ENCODE data around the gene PSME4.
"Not testable (repeated sequence)": the region's sequence is repeated elsewhere in the genome, so short reads cannot be mapped to it uniquely, and the experiment has no call there.

Gene PSME4

DNA sequence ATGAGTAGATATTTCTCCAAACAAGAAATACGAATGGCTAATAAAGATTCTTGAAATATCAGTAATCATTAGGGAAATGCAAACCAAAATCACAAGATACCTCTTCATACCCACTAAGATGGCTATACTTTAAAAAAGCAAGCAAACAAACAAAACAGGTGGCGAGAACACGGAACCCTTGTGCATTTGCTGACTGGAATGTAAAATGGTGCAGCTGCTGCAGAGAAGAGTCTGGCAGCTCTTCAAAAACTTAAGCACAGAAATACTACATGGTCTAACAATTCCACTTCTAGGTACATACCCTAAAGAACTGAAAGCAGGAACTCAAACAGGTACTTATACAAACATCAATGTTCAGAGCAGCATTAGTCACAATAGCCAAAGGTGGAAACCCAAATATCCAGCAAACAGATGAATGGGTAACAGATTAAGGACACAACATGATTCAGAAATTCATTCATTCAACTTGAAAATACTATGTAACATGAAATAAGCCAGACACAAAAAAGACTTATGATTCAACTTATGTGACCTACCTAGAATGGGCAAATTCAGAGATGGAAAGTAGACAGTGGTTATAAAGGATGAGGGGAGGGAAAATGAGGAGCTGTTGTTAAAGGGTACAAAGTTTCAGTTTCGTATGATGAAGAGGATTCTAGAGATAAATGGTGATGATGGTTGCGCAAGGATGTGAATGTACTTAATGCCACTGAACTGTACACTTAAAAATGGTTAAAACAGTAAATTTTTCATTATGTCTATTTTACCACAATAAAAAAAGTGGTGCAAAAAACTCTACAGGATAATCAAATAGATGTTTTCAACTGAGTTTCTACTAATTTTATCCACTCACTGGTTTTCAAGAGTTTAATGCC lies 84.2 kb downstream of the PSME4 start:
- no peak for DNase-seq

GRCh38 chr2:53884883-53885282 lies 85.9 kb downstream of the PSME4 start:
- DNase-seq = no peak

GRCh38 chr2:53881986-53882385 lies 88.8 kb downstream of the PSME4 start:
- DNase-seq = no peak

- DNase-seq = no peak
Observed at GRCh38 chr2:53881360-53881759, 89.4 kb downstream of the PSME4 start.

GRCh38 chr2:53880756-53881155 lies 90.0 kb downstream of the PSME4 start:
- no peak for DNase-seq

- no peak for DNase-seq
Observed at GRCh38 chr2:53877556-53877955, 93.2 kb downstream of the PSME4 start.

GRCh38 chr2:53877112-53877511 lies 93.7 kb downstream of the PSME4 start:
- no peak for DNase-seq

GRCh38 chr2:53874401-53874950 lies 96.3 kb downstream of the PSME4 start:
- DNase-seq = no peak

DNA sequence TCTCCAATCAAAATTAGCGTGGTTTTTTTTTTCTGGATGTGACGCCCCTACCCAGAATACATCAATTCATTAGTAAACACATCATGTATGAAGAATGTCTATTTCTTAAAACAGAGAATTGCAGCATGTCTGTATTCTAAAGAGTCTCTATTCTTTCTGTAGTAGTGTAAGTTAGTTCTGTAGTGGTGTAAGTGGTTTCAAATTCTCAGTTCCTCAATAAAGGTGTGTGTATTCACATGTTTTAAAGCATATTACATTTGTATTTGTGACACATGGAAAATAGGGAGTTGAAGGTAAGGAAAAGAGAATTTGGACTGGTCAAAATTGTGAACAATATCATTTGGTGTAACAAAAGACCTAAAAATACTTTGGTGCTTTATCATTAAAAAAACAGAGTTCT lies 103.0 kb downstream of the PSME4 start:
- no peak for DNase-seq

GRCh38 chr2:53867169-53867568 lies 103.6 kb downstream of the PSME4 start:
- DNase-seq = no peak

- DNase-seq = no peak
Observed at GRCh38 chr2:53865962-53866361, 104.8 kb downstream of the PSME4 start.

- no peak for DNase-seq
Observed at GRCh38 chr2:53865264-53865663, 105.5 kb downstream of the PSME4 start.

- no peak for DNase-seq
Observed at GRCh38 chr2:53863538-53864227, 107.1 kb downstream of the PSME4 start.

DNA sequence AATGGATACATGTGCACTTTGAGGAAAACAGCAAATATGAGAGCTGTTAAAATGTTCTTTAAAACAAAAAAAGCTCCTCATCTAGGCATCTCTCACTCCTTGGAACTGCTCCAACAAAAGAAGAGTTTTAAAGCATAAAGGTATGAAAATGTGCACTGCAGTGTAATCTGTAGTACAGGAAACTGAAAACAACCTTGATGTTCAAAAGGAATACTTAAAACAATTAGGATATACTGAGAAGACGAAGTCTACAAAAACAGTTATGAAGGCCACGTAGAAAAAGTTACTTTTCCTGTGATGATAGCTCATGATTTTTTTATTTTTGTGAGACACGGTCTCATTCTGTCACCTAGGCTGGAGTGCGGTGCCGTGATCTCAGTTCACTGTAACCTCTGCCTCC lies 109.0 kb downstream of the PSME4 start:
- no peak for DNase-seq

DNA sequence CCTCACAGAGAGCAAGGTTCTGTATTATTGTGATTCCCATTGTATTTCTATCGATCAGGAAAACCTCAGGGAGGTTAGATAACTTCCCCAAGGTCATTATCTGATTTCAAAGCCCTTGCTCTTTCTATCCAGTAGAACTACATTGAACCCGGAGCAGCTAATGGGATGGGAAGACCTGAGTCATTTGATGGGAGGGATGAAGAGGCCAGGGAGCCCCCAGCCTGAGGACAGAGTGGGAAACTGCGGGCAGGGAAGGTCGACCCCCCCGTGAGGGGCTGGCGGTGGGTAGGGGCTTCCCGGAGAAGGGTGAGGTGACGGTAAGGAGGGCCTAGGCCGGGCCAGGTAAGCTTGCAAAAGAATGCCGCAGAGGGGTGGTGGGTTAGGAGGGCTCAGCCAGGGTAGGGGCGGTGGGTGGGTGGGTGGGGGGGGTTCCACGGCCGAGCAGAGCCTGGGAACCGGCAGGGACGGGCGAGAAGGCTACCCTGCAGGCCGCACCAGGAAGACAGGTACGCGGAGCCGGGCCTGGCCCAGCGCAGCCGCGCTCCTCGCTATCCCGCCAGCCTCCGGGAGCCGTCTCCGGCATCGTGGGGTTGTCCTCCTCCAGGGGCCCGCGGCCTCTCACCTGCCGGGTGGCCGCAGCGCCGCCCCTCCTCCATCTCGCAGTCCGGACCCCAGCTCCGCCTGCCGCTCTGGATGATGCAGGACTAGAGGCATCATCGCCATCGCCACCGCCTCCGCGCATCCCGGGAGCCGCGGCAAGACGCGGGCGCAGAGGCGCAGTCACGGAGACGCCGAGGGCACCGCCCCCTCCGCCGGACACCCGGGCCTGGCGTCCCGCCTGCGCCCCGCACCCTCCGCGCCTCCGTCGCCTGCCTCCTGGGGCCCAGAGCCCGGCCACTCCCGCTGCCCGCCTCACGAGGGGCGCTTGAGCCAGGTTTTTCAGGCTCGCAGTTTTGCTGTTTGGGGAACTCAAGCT lies 111.3 kb downstream of the PSME4 start, which contains the start of gene GPR75:
GPR75 (minus strand) TSS at position 762 of the 976 bp plus-strand sequence. CDS start 5,211 bp downstream, outside the sequence.
- DNase-seq = no peak

DNA sequence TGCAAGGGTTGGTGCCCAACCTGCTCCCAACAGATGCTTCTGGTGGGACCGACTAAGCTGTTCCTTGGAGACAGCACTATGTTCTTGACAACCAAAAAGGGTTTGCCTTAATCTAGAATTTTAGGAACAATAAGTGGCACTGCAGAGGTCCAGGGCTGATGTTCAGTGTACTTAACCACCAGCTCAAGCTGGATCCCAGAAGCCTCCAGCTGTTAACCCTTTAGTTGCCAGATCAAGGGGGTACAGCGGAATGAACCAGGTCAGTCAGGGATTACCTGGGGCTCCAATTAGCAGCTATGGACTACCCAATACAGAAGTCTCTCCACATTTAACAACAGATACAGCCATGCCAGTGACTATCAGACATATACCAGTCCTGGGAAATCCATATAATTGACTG lies 114.5 kb downstream of the PSME4 start:
- no peak for DNase-seq

DNA sequence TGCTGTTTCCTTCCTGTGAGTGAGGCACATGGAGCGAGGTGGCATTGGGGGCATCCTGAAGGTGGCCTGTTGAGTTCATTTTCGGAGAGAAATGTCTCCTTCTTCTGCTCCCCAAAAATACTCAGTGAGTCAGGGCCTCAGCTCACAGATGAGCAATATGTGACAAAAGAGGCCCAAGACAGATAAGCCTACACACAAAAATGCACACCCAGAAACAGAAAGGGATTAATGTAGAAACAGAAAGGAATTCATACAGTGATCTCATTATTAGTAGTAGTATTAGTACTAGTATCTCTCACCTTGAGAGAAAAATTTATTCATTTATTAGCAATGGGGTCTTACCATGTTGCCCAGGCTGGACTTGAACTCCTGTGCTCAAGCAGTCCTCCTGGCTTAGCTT lies 116.1 kb downstream of the PSME4 start:
- DNase-seq = no peak

DNA sequence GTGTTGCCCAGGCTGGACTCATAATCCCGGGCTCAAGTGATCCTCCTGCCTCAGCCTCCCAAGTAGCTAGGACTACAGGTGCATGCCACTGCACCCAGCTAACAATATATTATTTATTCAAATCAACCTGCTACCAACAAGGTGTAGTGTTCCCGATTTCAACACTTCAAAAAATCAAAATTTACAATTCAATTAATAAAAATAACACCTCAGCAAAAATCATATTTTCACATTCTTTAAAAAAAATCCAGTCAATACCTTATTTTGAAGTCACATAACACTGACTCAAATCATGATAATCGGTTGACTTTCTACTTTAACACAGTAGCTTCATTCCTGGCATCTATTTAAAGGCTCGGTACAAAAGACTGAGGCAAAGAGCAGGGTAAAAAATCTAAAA lies 118.3 kb downstream of the PSME4 start:
- no peak for DNase-seq

GRCh38 chr2:53851052-53851757 lies 119.6 kb downstream of the PSME4 start:
- DNase-seq = not testable (repeated sequence)

- no peak for DNase-seq
Observed at GRCh38 chr2:53848062-53848461, 122.7 kb downstream of the PSME4 start.

GRCh38 chr2:53843595-53843994 lies 127.2 kb downstream of the PSME4 start:
- no peak for DNase-seq

GRCh38 chr2:53842891-53843290 lies 127.9 kb downstream of the PSME4 start:
- DNase-seq = no peak

Data from CD4-positive, alpha-beta T cell treated with Interleukin-1 beta for 1 hour (primary cell).